NCI-H1694 treated with DMSO at 0.1 percent for 48 hours (cell line): ENCODE results near the gene EOLA1.
"Not testable (repeated sequence)": the region's sequence is repeated elsewhere in the genome, so short reads cannot be mapped to it uniquely, and the experiment has no call there.

Experiments
- DNase-seq: peaks from one replicate; lab custom pipeline; 2025; lab: John Stamatoyannopoulos, UW

EOLA1 gene

DNA sequence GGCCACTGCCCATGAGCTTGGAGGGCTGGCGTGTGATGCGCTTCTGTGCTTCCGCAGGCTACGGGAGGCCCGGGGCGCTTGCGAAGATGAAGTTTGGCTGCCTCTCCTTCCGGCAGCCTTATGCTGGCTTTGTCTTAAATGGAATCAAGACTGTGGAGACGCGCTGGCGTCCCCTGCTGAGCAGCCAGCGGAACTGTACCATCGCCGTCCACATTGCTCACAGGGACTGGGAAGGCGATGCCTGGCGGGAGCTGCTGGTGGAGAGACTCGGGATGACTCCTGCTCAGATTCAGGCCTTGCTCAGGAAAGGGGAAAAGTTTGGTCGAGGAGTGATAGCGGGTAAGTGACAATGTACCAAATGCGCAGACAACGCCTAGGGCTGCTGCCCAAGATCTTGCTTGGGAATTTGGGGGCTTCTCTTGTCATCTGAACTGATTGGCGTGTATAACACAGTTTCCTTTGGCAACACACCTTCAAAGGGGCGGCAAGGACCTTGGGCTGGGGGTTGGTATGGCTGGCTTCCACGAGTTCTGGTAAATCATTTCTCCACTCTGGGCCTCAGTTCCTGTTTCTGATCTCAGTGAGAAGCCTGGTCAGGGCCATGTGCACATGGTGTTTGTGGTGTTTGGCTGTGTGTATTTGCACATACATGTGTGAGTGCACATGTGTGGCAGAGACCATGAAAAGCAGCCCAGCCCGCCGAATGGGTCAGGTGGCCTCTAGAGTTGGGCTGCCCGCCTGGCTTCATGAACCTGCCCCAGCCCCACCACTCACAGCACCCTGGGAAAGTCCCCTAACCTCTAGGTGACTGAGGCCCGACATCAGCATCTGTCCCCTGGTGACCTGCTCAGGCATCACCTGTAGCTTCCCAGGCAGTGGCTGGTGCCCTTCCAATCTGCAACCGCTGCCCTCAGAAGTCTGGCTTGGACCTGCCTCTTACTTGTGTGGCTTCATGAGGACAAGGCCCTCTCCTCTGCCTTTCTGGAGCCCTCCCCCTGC, 5.0 kb downstream of the EOLA1 start:
- DNase-seq: peak; percentile 19

DNA sequence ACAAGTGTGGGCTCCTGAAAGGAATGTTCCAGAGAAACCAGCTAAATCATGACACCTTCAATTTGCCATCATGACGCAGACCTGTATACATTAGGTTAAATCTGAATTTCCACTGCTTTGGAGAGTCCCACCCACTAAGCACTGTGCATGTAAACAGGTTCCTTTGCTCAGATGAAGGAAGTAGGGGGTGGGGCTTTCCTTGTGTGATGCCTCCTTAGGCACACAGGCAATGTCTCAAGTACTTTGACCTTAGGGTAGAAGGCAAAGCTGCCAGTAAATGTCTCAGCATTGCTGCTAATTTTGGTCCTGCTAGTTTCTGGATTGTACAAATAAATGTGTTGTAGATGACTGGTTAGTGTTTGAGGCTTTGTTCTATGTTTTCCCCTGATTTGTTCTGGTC, 6.2 kb downstream of the EOLA1 start:
- not testable (repeated sequence) for DNase-seq

DNA sequence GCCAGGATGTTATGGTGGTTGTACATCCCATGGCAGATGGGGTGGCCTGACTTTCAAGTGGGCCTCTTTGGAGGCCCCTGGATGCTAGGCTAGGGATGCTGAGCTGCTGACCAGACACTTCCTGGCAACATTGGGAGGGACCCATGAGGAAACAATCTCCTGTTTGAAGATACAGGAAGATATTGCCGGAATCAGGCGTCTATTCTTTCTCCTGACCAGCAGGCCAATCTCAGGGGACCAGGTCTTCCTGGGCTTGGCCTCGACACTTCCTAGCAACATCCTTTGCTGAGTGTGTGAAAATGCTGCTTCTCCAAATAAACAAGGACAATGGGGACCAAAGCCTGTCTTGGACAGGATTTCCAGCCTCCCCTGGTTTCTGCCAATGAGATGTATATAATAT, 7.0 kb downstream of the EOLA1 start:
- not testable (repeated sequence) for DNase-seq

DNA sequence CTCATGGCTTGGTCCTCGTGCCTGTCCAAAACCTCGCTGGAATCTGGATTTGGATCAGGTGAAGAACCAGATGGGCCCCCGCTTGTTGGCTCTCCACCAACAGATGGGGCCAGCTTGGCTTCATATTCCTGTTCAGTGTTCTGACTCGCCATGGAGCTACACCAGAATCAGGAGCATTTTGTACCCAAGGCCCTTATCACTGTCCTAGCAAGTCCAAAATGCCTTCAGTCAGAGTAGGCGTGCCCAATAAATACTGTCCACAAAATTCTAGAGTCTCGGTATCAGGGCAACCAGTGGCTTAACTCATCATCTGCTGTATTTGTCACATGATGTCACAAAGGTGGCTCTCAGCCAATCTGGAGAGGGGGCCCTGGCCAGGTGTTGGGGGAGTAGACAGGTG, 8.9 kb downstream of the EOLA1 start, which contains the start of gene HSFX3:
Gene HSFX3 (minus strand): TSS at position 224 of the 400 bp plus-strand sequence. CDS start 72 bp downstream, at position 152.
- DNase-seq: not testable (repeated sequence)

DNA sequence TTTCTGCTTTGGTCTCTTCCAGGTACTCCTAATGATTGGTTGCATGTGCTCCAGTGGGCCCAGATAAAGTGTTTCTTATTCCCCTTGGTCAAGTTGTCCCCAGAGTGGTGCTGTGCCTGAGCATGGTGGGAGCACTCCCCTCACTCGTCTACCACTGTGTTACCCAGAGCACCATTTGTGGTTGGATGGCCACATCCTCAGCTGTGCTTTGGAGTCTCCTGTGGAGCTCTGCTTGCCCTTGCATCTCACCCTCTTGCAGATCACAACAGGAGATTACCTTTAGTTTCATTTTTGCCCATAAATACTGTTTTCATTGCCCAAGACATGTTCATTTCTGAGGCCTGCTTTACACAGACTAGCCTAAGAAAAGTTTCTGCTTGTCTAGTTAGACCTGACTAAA, 9.6 kb downstream of the EOLA1 start:
- not testable (repeated sequence) for DNase-seq

DNA sequence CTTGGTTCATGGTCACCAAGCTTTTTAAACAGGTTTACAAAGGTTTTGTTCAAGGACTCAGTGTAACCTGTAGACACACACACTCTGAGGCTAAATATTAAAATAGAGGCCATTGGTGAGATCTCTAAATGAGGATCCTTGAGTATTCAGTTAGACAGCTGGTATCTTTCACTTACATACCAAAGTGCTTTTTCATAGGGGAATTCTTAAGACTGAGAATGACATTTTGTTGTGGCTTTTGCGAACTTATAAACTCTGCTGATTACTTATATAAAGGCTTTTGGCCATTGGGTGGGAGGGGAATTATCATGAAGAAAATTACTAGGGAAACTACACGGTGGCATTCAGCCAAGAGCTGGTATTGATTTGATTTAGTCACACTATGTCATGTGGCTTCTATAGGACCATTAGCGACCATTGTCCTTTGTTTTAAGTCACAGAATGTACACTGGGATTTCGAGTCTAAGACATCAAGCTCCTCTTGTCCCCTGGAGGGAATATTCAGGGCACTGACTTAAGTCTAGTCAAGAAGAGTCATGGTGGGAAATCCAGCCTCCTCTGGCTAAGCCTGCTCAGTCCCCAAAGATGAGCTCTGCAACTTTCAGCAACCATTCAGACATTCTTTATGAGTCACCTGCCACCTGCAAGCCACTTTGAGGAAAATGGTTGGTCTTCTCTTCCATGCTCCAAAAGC, 10.6 kb downstream of the EOLA1 start:
- DNase-seq: not testable (repeated sequence)

DNA sequence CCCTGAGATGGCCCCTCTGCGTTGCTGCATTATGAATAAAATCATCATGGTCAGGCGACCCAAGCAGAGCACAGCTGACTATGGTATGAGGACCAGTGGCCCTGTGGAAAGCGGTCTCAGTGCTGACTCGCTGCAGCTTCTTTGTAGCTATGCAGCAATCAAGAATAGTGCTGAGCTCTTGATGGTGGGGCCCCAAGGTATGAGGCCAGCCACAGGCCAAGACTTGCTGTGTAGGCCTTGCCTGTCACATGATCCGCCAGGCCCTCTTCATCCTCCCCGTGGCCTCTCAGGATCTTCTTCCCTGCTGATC, 11.1 kb downstream of the EOLA1 start:
- DNase-seq: not testable (repeated sequence)

DNA sequence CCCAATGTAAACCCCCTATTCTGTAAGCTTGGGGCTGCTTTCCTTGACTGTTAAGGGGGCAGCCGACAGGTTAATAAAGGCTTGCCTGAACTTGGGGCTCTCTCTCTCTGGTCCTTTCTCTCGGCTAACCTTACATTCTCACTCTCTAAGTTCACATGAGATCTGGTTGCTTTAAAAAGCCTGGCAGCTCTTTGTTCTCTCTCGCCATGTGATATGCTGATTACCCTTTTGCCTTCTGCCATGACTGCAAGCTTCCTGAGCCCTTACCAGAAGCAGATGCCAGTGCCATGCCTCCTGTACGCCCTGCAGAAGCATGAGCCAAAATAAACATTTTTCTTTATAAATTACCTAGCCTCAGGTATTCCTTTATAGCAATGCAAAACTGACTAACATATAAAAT, 14.4 kb downstream of the EOLA1 start:
- not testable (repeated sequence) for DNase-seq

DNA sequence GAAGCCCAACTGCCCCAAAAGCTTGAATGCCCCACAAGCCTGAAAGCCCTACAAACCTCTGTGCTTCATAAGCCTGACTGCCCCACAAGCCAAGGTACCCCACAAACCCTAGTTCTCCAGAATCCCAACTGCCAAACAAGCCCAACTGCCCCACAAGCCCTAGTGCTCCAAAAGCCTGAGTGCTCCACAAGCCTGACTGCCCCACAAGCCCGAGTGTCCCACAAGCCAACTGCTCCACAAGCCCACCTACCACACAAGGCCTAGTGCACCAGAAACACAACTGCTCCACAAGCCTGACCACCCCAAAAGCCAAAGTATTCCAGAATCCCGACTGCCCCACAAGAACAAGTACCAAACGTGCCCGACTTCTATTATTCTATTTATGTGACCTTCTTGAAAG, 22.5 kb downstream of the EOLA1 start:
- no peak for DNase-seq

DNA sequence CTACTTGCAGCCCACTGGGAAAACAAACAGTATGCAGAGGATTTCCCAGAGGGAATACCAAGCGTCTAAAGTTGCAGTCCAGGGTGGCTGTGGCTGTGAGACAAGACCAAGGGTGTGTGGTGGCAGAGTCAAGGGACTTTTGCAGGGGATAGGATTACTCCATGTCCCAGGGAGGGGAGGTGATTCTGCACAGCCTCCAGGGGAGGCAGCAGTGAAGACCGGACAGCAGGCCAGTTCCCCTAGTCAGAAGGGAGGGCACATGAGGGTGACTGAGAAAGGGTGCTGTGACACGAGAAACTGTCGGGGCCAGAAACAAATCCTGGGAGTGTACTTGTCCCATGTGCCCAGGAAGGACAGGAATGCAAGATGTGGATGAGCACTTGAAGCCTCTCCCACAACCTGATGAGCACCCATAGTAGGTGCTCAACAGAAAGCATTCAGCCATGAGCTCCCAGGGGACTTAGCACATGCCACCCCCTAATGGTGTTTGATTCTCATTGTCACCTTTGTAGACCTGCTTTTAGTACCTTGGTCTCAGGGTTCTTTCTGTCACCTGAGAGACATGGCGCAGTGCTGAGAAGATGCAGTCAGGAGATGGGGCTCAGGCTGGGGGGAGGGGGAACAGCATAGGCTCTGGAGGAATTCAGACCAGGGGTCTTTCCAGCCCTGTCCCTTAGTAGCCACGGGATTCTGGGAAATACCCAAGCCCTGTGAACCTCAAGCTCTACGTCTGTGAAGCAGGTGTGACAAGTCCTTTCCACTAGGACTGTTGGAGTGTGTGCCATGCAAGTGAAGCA, 27.0 kb downstream of the EOLA1 start:
- no peak for DNase-seq

DNA sequence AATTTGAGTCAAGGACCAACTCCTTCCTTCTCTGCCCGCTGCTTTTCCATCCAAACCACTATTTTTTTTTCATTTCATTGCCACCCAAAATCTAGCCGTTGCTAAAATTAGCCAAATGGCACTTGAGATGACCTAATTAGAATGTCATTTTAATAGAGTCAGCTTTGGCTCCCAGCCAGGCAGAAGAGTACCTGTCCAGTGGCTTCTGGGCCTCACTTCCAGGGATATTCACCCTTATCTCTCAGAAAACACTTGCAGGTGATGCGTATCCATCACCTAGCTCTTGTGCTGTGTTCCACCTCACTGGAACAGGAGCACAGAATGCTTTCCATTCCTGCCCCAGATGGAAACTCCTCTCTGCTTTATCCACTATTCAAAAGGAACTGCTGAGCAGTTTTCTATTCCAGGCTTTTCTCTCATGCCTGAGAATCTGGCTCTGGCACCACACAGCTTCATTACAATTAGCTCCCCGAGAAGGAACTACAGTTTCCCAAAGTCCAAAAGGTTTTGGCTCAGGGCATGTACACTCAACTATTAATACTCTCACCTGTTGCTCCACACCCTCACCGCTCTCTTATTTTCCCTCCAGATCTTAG, 28.0 kb downstream of the EOLA1 start:
- DNase-seq: no peak

DNA sequence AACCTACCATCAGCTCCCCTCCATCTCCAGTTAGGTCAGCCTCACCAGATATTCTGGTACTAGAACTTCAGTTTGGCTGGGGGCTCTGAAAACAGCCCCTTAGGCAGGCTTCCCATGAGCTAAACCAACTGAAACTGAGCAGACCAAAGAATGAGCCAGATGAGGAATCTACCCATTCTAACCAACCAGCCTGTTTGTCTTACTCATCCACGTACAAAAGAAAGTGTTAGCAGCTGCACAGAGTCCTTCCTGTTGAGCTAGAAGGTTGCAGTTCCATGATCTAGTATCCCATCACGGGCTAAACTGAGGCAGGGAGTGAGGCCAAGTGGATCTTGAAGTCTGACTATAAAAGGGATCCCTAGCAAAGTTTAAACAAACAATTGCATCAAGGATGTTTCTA, 29.0 kb downstream of the EOLA1 start:
- DNase-seq: no peak

DNA sequence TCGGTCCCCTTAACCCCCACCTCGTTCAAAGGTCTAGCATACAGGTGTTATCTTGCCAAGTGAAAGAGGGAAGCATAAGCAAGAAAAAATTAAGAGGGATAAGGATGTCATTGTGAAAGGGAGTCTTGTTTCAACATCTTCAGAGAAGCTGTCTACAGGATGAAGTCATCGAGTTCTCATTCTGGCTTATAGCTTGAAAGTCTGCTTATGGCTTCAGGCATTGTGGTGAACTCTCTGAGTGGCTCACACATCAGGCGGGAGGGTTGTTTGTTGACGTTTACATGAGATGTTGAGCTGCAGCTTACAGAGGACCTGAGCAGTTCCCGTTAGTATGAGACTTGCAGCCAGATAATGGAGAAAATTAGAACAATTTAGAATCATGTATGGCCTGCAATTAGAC, 29.9 kb downstream of the EOLA1 start:
- no peak for DNase-seq

DNA sequence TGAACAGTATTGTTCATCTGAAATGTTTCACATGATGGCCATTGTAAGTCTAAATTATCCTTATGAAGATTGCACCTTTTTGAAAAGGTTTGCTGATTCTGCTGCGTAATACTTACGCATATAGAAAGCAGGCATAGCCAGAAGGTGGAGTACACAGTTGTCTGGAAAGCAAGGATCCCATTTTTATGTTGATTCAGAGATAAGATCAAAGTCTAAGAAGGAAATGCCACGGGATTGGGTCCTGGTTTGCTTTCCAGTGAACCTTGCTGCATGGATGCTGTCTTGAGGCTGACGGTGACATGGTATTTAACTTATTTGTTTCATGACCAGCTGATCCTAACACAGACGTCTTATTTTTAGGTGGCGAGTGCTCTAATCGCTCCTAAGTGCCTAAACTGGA, 31.0 kb downstream of the EOLA1 start:
- DNase-seq: no peak

DNA sequence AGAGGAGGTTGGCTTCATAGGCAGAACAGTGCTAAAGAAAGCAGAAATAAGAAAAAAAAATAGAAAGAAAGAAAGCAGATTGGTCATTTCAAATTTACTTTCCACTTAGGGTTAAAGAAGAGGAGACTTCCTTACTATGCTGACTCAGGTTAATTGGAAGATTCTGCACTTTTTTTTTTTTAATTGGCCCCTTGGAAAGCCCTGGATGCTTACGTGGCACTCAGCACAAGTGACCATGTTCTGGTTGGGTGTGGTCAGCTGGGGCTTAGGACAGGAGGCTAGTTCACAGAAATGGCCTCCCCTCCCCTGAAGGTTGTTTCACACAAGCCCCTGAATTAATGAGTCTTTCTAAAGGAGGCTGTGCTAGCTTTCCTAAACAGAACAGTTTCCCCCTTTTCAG, 31.9 kb downstream of the EOLA1 start:
- no peak for DNase-seq

DNA sequence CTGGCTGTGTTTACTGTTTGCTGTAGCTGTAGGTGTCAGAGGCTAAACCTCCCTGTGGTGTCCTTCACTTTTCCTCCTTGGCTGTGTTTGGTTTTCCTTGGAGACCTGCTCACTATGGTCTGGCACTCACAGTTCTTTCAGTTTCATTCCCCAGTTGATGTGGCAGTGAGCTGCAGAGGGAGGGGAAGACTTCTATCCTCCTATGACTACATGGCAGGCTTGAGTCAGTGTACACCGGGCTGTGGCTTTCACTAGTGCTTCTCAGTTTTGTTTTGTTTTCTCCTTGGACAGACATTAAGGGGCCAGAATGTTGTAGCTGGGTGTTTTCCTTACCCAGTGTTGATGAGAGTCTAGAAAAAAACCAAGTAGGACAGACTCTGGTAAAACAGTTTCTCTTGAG, 32.6 kb downstream of the EOLA1 start:
- DNase-seq: not testable (repeated sequence)

DNA sequence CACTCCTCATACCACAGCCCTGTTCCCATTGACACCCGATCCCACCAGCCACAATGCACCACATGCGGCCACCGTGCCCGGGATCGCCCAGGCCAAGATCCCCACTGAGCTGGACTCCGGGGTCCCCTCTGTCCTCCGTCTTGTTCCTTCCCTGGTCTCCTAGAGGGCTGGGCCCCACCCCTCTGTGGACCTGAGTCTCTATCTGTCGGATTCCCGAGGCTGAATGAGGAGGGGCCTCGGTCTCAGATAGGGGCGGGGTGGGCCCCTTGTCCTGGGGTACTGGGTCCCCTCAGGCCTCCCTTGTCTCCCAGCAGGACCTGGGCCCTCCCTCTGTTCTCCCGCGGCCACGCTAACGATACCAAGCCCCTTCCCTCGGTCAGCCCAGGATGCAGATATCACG, 44.8 kb downstream of the EOLA1 start:
- not testable (repeated sequence) for DNase-seq

DNA sequence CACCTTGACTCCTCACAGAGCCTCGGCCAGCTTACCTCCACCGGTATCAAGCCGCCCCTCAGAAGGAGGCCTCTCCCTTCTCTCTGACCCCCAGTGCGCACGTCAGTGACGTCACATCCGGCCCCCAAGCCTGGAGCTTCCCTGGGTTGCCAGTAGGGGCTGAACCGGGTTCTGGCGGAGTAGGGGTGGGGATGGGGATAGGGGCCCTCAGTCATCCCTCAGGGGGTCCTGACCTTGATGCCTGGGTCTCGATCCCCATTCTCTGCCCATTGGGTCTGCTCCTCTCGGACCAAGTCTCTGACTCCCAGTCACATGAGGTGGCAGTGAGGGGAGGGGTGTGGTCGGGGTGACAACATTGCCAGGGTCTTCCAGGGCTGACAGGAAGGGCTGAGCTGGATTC, 46.5 kb downstream of the EOLA1 start, which contains the start of gene MAGEA9B:
Gene MAGEA9B (minus strand): TSS at position 101 of the 400 bp plus-strand sequence. CDS start 4,280 bp downstream, outside the sequence.
- not testable (repeated sequence) for DNase-seq

DNA sequence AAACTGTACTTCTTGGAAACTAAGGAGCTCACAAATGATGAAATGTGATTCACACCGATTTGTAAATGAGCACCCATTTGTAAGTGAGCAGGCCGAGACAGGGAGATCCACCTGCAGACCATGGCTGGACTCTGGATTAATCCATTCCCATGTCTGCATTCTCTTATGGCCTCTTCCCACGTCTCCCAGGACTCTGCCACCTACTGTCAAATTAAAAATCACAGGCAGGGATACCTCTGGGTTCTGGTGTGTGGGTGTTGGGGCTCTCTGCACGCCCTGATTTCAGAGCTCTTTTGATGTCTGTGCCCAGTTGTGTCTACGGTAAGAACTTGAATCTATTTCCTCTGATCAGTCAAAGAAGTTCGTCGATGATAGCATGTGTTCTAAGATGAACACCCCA, 50.2 kb downstream of the EOLA1 start:
- not testable (repeated sequence) for DNase-seq

DNA sequence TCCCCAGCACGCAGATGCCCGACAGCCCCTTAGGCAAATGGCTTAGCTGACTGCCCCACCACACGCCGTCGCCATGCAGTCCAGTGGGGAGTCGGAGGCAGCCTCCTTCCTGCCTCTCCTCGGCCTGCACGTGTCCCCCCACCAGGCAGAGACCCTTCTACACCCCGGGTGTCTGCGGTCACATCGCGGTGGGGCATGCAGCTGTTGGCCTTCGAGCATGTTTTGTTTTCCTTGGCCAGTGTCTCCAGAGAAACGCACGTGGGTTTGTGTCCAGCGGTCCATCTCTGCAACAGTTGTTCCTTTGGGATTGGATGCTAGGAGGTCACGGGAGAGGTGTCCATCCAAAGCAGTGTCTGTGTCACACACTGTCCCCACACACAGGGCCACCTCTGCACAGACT, 54.4 kb downstream of the EOLA1 start, which contains the start of gene HSFX2:
Gene HSFX2 (minus strand): TSS at position 101 of the 400 bp plus-strand sequence. CDS start 614 bp downstream, outside the sequence.
- DNase-seq: not testable (repeated sequence)

DNA sequence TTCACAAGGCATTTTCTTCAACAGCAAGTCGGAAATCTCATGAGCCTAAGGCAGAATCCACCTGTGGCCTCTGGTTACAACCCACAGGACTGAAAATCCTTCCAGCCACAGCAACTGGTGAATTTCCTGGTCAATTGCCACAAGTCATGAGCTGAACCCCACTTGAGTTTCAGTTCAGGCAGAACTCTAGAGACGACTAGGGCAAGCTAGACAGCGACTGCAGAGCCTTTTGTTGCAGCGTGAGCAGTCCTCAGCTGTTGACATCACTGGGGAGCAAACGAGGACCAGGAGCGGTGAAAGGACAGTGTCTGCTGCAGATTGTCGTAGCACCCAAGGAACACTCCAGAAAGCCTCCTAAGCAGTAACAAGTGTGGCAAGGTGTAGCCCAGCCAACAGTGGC, 55.1 kb downstream of the EOLA1 start:
- DNase-seq: not testable (repeated sequence)
